Hippocampal formation (tissue), 2 donors: ENCODE measurements around the gene PDZRN3.
"Not testable (repeated sequence)": the region's sequence is repeated elsewhere in the genome, so short reads cannot be mapped to it uniquely, and the experiment has no call there.

ENCODE experiments used
- DNase-seq, 2 donors: peaks; one replicate each; lab custom pipeline; 2025; lab: John Stamatoyannopoulos, UW

The PDZRN3 gene

GRCh38 chr3:73591286-73591800 is 33.4 kb downstream of the PDZRN3 start:
- DNase-seq: no peak

- DNase-seq: no peak
These were observed 38.1 kb downstream of the PDZRN3 start for GRCh38 chr3:73586628-73587027.

- DNase-seq: no peak
These were observed 38.6 kb downstream of the PDZRN3 start for GRCh38 chr3:73586190-73586589.

- no peak for DNase-seq
These were observed 39.9 kb downstream of the PDZRN3 start for GRCh38 chr3:73584873-73585272.

GRCh38 chr3:73582535-73582934 is 42.2 kb downstream of the PDZRN3 start:
- DNase-seq: no peak

GRCh38 chr3:73581134-73581846 is 43.5 kb downstream of the PDZRN3 start:
- DNase-seq: no peak

- DNase-seq: no peak
These were observed 44.4 kb downstream of the PDZRN3 start for GRCh38 chr3:73580343-73580742.

GRCh38 chr3:73577704-73578103 is 47.0 kb downstream of the PDZRN3 start:
- DNase-seq: no peak

GRCh38 chr3:73576999-73577461 is 47.7 kb downstream of the PDZRN3 start:
- no peak for DNase-seq

GRCh38 chr3:73575953-73576352 is 48.8 kb downstream of the PDZRN3 start:
- no peak for DNase-seq

- no peak for DNase-seq
These were observed 49.2 kb downstream of the PDZRN3 start for GRCh38 chr3:73575519-73575918.

- no peak for DNase-seq
These were observed 51.5 kb downstream of the PDZRN3 start for GRCh38 chr3:73573204-73573603.

GRCh38 chr3:73572368-73572767 is 52.4 kb downstream of the PDZRN3 start:
- DNase-seq: no peak

GRCh38 chr3:73571238-73571794 is 53.4 kb downstream of the PDZRN3 start:
- DNase-seq: no peak

GRCh38 chr3:73569246-73569760 is 55.4 kb downstream of the PDZRN3 start:
- no peak for DNase-seq

- DNase-seq: no peak
These were observed 56.3 kb downstream of the PDZRN3 start for GRCh38 chr3:73568371-73568862.

- DNase-seq: not testable (repeated sequence)
These were observed 59.4 kb downstream of the PDZRN3 start for GRCh38 chr3:73565374-73565773.

GRCh38 chr3:73563896-73564582 is 60.7 kb downstream of the PDZRN3 start:
- no peak for DNase-seq

- DNase-seq: no peak
These were observed 63.2 kb downstream of the PDZRN3 start for GRCh38 chr3:73561494-73561893.

GRCh38 chr3:73559749-73560148 is 65.0 kb downstream of the PDZRN3 start:
- DNase-seq: no peak

GRCh38 chr3:73558727-73559075 is 66.0 kb downstream of the PDZRN3 start:
- no peak for DNase-seq

GRCh38 chr3:73557986-73558726 is 66.6 kb downstream of the PDZRN3 start:
- DNase-seq: no peak
